GM19372 (cell line): ENCODE data around the gene HOXC6.

Experiments
- ATAC-seq: cut with Tn5 transposase; IDR thresholded peaks from one replicate; pipeline ENCODE4 v1.9.1; 2021; ENCODE audit warnings: mild to moderate bottlenecking, low read depth, moderate library complexity; ENCODE audit not compliant: unreplicated experiment

The HOXC6 gene

GRCh38 chr12:54025499-54026405, 2.5 kb upstream of the HOXC6 start:
- ATAC-seq: no peak

GRCh38 chr12:54026640-54027441, 1.4 kb upstream of the HOXC6 start:
- no peak for ATAC-seq

GRCh38 chr12:54027442-54027786, 826 bp upstream of the HOXC6 start:
- no peak for ATAC-seq

GRCh38 chr12:54029529-54030441, 1.5 kb downstream of the HOXC6 start:
- no peak for ATAC-seq

GRCh38 chr12:54030442-54030801, 2.2 kb downstream of the HOXC6 start:
- ATAC-seq: no peak

GRCh38 chr12:54030889-54031471, 2.7 kb downstream of the HOXC6 start:
- ATAC-seq: no peak

GRCh38 chr12:54031480-54031879, 3.2 kb downstream of the HOXC6 start:
- no peak for ATAC-seq

- ATAC-seq: no peak
Observed at GRCh38 chr12:54032086-54032619, 3.9 kb downstream of the HOXC6 start.

GRCh38 chr12:54032627-54033100, 4.4 kb downstream of the HOXC6 start, which contains the start of gene HOXC5:
Gene HOXC5, plus strand, starts transcription at chr12:54033050. Its CDS starts 73 bp downstream, at chr12:54033123.
- ATAC-seq: no peak

GRCh38 chr12:54033106-54033979, 5.1 kb downstream of the HOXC6 start:
- ATAC-seq: no peak

GRCh38 chr12:54033980-54034784, 5.9 kb downstream of the HOXC6 start:
- no peak for ATAC-seq

- ATAC-seq: no peak
Observed at GRCh38 chr12:54034785-54035310, 6.6 kb downstream of the HOXC6 start.

GRCh38 chr12:54035568-54036264, 7.5 kb downstream of the HOXC6 start:
- no peak for ATAC-seq

- ATAC-seq: no peak
Observed at GRCh38 chr12:54036620-54037359, 8.6 kb downstream of the HOXC6 start.

GRCh38 chr12:54037360-54038283, 9.4 kb downstream of the HOXC6 start:
- ATAC-seq: no peak
